ENCODE results near the gene NAALADL2.

DNA sequence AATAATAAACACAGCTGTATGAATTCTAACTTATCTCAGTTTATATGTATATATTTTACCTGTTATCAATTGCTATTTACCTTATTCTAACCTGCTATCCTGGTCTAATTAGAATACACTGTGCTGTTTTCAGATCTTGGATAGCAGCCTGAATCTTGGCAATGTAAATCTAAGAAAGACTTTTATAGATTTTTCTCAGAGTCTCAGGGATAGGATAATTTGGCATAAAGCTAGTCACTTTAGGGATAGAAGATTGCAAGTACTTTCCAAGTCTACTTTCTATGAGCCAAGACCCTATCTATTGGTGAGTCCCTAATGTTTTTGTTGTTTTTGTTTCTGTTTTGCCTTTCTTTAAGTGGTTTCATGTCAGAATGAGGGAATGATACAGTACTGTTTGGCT is 695.7 kb downstream of the NAALADL2 start:
- TF ChIP-seq EZH2 (IDR thresholded peaks at IDR 0.05; ENCODE audit: borderline replicate concordance): no peak
- TF ChIP-seq, protein P1, sequence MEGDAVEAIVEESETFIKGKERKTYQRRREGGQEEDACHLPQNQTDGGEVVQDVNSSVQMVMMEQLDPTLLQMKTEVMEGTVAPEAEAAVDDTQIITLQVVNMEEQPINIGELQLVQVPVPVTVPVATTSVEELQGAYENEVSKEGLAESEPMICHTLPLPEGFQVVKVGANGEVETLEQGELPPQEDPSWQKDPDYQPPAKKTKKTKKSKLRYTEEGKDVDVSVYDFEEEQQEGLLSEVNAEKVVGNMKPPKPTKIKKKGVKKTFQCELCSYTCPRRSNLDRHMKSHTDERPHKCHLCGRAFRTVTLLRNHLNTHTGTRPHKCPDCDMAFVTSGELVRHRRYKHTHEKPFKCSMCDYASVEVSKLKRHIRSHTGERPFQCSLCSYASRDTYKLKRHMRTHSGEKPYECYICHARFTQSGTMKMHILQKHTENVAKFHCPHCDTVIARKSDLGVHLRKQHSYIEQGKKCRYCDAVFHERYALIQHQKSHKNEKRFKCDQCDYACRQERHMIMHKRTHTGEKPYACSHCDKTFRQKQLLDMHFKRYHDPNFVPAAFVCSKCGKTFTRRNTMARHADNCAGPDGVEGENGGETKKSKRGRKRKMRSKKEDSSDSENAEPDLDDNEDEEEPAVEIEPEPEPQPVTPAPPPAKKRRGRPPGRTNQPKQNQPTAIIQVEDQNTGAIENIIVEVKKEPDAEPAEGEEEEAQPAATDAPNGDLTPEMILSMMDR (IDR thresholded peaks at IDR 0.05; ENCODE audit: poor library complexity): no peak

Measured in hepatocyte (in vitro differentiated cells).